ENCODE results near the gene PLA2G2C.

DNA sequence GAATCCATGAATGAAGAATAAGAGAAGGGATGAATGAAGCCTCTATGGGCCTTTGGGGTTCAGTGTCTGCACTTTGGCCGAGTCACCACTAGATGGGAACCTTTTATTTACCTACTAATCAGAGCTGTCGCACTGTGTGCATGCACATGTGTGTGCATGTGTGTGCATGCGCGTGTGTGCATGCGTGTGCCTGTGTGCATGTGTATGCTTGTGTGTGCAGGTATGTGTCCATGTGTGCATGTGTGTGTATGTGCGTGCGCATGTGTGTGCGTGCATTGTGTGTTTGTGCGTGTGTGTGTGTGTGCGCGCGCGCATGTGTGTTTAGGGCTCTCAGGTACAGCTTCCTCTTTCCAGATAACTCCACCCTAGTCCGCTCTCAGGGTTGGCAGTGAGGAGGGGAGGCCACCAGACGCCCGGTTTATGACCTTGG, 20.8 kb downstream of the PLA2G2C start:
- TF ChIP-seq, protein P1, sequence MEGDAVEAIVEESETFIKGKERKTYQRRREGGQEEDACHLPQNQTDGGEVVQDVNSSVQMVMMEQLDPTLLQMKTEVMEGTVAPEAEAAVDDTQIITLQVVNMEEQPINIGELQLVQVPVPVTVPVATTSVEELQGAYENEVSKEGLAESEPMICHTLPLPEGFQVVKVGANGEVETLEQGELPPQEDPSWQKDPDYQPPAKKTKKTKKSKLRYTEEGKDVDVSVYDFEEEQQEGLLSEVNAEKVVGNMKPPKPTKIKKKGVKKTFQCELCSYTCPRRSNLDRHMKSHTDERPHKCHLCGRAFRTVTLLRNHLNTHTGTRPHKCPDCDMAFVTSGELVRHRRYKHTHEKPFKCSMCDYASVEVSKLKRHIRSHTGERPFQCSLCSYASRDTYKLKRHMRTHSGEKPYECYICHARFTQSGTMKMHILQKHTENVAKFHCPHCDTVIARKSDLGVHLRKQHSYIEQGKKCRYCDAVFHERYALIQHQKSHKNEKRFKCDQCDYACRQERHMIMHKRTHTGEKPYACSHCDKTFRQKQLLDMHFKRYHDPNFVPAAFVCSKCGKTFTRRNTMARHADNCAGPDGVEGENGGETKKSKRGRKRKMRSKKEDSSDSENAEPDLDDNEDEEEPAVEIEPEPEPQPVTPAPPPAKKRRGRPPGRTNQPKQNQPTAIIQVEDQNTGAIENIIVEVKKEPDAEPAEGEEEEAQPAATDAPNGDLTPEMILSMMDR (IDR thresholded peaks at IDR 0.05): no peak
- TF ChIP-seq POLR2A (IDR thresholded peaks at IDR 0.05): no peak

All from vagina (tissue), 2 donors.